ENCODE data around the gene BRAF. TPM values are rescaled to one million over a fixed set of nuclear protein-coding genes. Genes with fewer than 3 reads are reported as not detected.
"Not testable (repeated sequence)": the region's sequence is repeated elsewhere in the genome, so short reads cannot be mapped to it uniquely, and the experiment has no call there.

BRAF gene
- total RNA-seq, 1 donor from 2014 or later = 13.3 TPM

GRCh38 chr7:140745266-140746058, 179.3 kb downstream of the BRAF start:
- no peak for TF ChIP-seq CTCF (IDR thresholded peaks at IDR 0.05; ENCODE audit: insufficient read depth, low read length, poor library complexity, severe bottlenecking)
- Histone ChIP-seq H3K27me3 (ENCODE audit: control insufficient read depth, insufficient read depth, low read length) (no peaks in the 10 kb centered on the region), H3K36me3 (ENCODE audit: control insufficient read depth, insufficient read depth, low read length) (no peaks in the 10 kb centered on the region), H3K4me3 (ENCODE audit: low read depth, low read length) (no peak overlapping the region)
- no peak for DNase-seq (ENCODE audit: low read depth)

- no peak for DNase-seq (ENCODE audit: low read depth)
- Histone ChIP-seq H3K36me3 (ENCODE audit: control insufficient read depth, insufficient read depth, low read length) (no peaks in the 10 kb centered on the region), H3K4me3 (ENCODE audit: low read depth, low read length) (no peak overlapping the region), H3K27me3 (ENCODE audit: control insufficient read depth, insufficient read depth, low read length) (no peaks in the 10 kb centered on the region)
- TF ChIP-seq CTCF (IDR thresholded peaks at IDR 0.05; ENCODE audit: insufficient read depth, low read length, poor library complexity, severe bottlenecking) = no peak
Measured at GRCh38 chr7:140744005-140744404, 180.7 kb downstream of the BRAF start.

GRCh38 chr7:140743255-140743654, 181.5 kb downstream of the BRAF start:
- H3K36me3 ChIP-seq (ENCODE audit: control insufficient read depth, insufficient read depth, low read length); DNase-seq (ENCODE audit: low read depth); H3K4me3 ChIP-seq (ENCODE audit: low read depth, low read length); H3K27me3 ChIP-seq (ENCODE audit: control insufficient read depth, insufficient read depth, low read length): not testable (repeated sequence)

- Histone ChIP-seq H3K36me3 (ENCODE audit: control insufficient read depth, insufficient read depth, low read length) (no peaks in the 10 kb centered on the region), H3K4me3 (ENCODE audit: low read depth, low read length) (no peak overlapping the region), H3K27me3 (ENCODE audit: control insufficient read depth, insufficient read depth, low read length) (no peaks in the 10 kb centered on the region)
- no peak for TF ChIP-seq CTCF (IDR thresholded peaks at IDR 0.05; ENCODE audit: insufficient read depth, low read length, poor library complexity, severe bottlenecking)
- no peak for DNase-seq (ENCODE audit: low read depth)
Measured at GRCh38 chr7:140738280-140738679, 186.4 kb downstream of the BRAF start.

- TF ChIP-seq CTCF (IDR thresholded peaks at IDR 0.05; ENCODE audit: insufficient read depth, low read length, poor library complexity, severe bottlenecking) = no peak
- no peaks in the 10 kb centered on the region for H3K36me3 ChIP-seq (ENCODE audit: control insufficient read depth, insufficient read depth, low read length)
Measured at GRCh38 chr7:140734729-140735128, 190.0 kb downstream of the BRAF start.

GRCh38 chr7:140734096-140734495, 190.6 kb downstream of the BRAF start:
- TF ChIP-seq CTCF (IDR thresholded peaks at IDR 0.05; ENCODE audit: insufficient read depth, low read length, poor library complexity, severe bottlenecking) = no peak
- H3K27me3 ChIP-seq (ENCODE audit: control insufficient read depth, insufficient read depth, low read length) = no peaks in the 10 kb centered on the region
- DNase-seq (ENCODE audit: low read depth) = no peak
- H3K36me3 ChIP-seq (ENCODE audit: control insufficient read depth, insufficient read depth, low read length) = no peaks in the 10 kb centered on the region
- no peak overlapping the region for H3K4me3 ChIP-seq (ENCODE audit: low read depth, low read length)

More at GRCh38 chr7:140734729-140735128, 190.0 kb downstream of the BRAF start:
- Histone ChIP-seq H3K4me3 (ENCODE audit: low read depth, low read length) (no peak overlapping the region), H3K27me3 (ENCODE audit: control insufficient read depth, insufficient read depth, low read length) (no peaks in the 10 kb centered on the region)
- no peak for DNase-seq (ENCODE audit: low read depth)
